Fibroblast of pulmonary artery (primary cell): Measurements from ENCODE around the gene TRAFD1.

Experiments
- DNase-seq: peaks from one replicate; pipeline ENCODE4 v3.0.0-alpha.2; 2010; ENCODE audit warnings: low read depth
- H3K4me3 ChIP-seq: replicated peaks from 2 replicates; pipeline ENCODE4 v1.5.1; 2011; ENCODE audit warnings: low read depth, mild to moderate bottlenecking, control low read depth, low read length, moderate library complexity
- TF ChIP-seq, protein P1 (sequence below): IDR thresholded peaks from 2 replicates; pipeline ENCODE4 v1.5.1; 2011; ENCODE audit warnings: mild to moderate bottlenecking, control low read depth, low read length, inconsistent platforms; ENCODE audit errors: missing control alignments

The TRAFD1 gene

DNA sequence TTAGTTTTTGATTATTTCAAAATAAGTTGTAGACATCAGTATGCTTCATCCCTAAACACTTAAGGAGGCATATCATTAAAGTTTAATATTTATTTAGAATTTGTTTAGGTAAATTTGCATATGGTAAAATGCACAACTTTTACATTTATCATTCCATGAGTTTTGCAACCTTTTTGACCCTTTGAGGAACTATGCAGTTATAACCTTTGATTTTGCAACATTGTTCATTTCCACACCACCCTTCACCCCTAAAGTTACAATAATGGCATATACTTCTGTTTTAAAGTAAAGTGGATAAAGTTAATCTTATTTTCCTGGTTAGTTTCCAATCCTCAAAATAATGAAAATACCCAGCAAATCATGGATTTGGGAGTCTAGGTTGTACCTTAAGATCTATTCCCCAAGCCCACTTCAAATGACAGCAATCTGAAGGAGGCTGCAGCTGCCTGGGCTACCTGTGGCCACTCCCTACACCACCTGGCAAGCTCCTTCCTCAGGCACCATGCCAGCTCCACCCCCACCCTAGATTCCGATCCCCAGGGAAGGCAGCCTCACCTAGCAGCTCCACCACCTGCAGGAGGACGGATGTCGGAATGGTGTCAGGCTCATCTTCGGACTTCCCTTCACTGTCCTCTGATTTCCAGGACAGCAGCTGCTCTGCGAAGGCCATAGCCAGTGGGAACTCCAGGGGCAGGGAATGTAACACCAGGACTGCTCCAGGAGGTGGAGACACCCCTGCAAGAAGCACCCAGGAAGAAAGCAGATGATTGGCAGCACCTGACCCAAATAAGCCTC is 65.1 kb downstream of the TRAFD1 start:
- DNase-seq: no peak
- TF ChIP-seq, protein P1, sequence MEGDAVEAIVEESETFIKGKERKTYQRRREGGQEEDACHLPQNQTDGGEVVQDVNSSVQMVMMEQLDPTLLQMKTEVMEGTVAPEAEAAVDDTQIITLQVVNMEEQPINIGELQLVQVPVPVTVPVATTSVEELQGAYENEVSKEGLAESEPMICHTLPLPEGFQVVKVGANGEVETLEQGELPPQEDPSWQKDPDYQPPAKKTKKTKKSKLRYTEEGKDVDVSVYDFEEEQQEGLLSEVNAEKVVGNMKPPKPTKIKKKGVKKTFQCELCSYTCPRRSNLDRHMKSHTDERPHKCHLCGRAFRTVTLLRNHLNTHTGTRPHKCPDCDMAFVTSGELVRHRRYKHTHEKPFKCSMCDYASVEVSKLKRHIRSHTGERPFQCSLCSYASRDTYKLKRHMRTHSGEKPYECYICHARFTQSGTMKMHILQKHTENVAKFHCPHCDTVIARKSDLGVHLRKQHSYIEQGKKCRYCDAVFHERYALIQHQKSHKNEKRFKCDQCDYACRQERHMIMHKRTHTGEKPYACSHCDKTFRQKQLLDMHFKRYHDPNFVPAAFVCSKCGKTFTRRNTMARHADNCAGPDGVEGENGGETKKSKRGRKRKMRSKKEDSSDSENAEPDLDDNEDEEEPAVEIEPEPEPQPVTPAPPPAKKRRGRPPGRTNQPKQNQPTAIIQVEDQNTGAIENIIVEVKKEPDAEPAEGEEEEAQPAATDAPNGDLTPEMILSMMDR: no peak
- no peak overlapping the region for H3K4me3 ChIP-seq

DNA sequence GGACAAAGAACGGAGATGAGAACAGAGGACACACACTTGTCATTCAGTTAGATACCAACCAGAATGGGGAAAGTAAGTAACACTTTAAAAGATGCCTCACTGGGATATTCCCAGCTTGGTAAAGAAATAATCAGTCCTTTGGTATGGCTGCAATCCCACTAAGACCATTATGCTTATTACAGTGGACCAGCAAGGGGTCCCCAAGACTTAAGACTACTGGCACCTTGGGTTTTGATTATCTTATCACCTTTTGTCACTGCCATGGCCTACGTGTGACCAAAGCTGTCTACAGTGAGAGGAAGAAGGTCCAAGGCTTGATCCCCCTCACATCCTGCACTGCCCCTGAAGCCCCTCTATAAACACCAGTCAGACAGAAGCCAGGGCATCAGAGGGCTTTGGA is 65.8 kb downstream of the TRAFD1 start:
- H3K4me3 ChIP-seq: no peak overlapping the region
- no peak for DNase-seq
- TF ChIP-seq, protein P1: no peak

GRCh38 chr12:112191840-112192321 is 66.5 kb downstream of the TRAFD1 start:
- DNase-seq: peak; percentile 46
- TF ChIP-seq, protein P1: no peak
- no peak overlapping the region for H3K4me3 ChIP-seq

DNA sequence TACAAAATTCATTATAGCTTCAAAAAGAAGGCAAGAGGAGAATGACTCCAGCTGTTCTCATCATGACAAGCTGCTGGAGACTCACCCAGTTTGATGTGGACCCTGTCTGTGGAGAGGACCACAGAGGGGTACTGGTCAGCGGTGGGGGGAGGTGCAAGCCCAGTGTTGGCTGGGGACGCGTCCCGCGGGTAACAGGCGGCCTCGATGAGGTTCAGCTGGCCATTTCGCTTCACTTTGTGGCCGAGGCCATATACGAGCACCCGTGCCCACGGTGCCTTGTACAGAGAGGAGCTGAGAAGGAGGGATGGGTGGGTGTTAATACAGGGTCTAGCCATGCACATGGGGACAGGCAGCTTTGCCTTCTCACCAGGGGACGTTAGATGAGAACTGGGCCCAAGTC is 67.1 kb downstream of the TRAFD1 start:
- no peak for DNase-seq
- H3K4me3 ChIP-seq: no peak overlapping the region
- TF ChIP-seq, protein P1: no peak

- H3K4me3 ChIP-seq: no peak overlapping the region
- DNase-seq: no peak
- TF ChIP-seq, protein P1: no peak
Measured at GRCh38 chr12:112194601-112195247, 69.4 kb downstream of the TRAFD1 start.

DNA sequence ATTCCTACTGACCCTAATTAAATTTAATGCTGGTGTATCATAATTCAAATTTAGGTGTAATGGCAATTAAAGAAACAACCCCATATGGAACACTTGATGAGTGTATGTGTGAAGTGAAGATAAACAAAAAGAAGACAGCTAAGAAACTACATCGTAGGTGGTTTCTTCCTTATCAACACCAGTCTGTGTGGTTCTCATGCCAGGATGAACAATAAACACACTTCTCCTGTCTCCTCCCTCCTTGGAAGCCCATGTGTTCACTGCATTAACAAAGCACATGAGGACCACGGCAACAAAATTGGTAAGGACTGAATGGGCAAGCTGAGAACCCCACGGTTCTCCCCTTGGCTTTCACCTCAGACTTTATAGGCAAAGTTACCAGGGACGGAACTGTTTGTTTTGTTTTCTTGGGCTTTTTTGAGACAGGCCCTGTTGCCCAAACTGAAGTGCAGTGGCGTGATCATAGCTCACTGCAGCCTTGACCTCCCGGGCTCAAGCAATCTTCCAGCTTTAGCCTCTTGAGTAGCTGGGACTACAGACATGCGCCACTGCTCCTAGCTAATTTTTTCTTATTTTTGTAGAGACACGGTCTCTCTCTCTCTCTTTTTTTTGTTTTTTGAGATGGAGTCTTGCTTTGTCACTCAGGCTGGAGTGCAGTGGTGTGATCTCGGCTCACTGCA is 71.0 kb downstream of the TRAFD1 start:
- H3K4me3 ChIP-seq: no peak overlapping the region
- TF ChIP-seq, protein P1: no peak
- DNase-seq: no peak
